K562 (cell line): Measurements from ENCODE around the gene SLC35E3. TPM values are rescaled to one million over a fixed set of nuclear protein-coding genes. Genes with fewer than 3 reads are reported as not detected.
A peak's percentile ranks its signal among the peaks of the same experiment; 100 is the strongest.

ENCODE experiments used
- AFF1 ChIP-seq, 2 experiments: fragments of 450-650 bp; IDR thresholded peaks; 2 replicates each; pipeline ENCODE4 v1.6.1; 2018; ENCODE audit warnings: mild to moderate bottlenecking in 2 of 2, low read depth in 1 of 2; ENCODE audit not compliant: partially characterized antibody in 2 of 2
- CBX2 ChIP-seq: fragments of 200-600 bp; sonication (generic); IDR thresholded peaks from one replicate; pipeline ENCODE4 v1.6.1; 2012; ENCODE audit warnings: mild to moderate bottlenecking, low read length, inconsistent platforms; ENCODE audit not compliant: insufficient read depth, poor library complexity, severe bottlenecking
- E2F4 ChIP-seq: sonication (generic); formaldehyde crosslinking; IDR thresholded peaks from 2 replicates; pipeline ENCODE4 v1.8.0; 2022; ENCODE audit warnings: mild to moderate bottlenecking, low read depth, missing genetic modification reagents
- IRF1 ChIP-seq: sonication (generic); formaldehyde crosslinking; IDR thresholded peaks from 2 replicates; pipeline ENCODE4 v1.8.0; 2022; ENCODE audit warnings: missing genetic modification reagents, mild to moderate bottlenecking, borderline replicate concordance
- IRF2 ChIP-seq: sonication (generic); formaldehyde crosslinking; IDR thresholded peaks from 2 replicates; pipeline ENCODE4 v1.8.1; 2022; ENCODE audit warnings: mild to moderate bottlenecking, missing genetic modification reagents
- NCOA6 ChIP-seq: fragments of 450-650 bp; IDR thresholded peaks from 2 replicates; pipeline ENCODE4 v1.6.1; 2017; ENCODE audit warnings: mild to moderate bottlenecking
- NELFE ChIP-seq: IDR thresholded peaks from 2 replicates; pipeline ENCODE4 v1.6.1; 2011; ENCODE audit warnings: mild to moderate bottlenecking; ENCODE audit not compliant: insufficient read depth, insufficient read length
- NEUROD1 ChIP-seq: fragments of 150-350 bp; IDR thresholded peaks from 2 replicates; pipeline ENCODE4 v1.6.1; 2014; ENCODE audit warnings: borderline replicate concordance, low read length, low read depth; ENCODE audit not compliant: partially characterized antibody
- PBX2 ChIP-seq, 2 experiments: IDR thresholded peaks in 1 of 2; conservative IDR thresholded peaks in 1 of 2; 2 replicates each; pipeline ENCODE4 v1.6.1; 2016; ENCODE audit warnings: low read depth in 2 of 2, mild to moderate bottlenecking in 1 of 2, missing compliant biosample characterization in 1 of 2, missing genetic modification characterization in 1 of 2, moderate library complexity in 1 of 2
- PTBP1 ChIP-seq: fragments of 200-400 bp; formaldehyde crosslinking; IDR thresholded peaks from 2 replicates; pipeline ENCODE4 v1.6.1; 2017; ENCODE audit warnings: low read depth, low read length
- SMARCA4 ChIP-seq: fragments of 450-650 bp; IDR thresholded peaks from 2 replicates; pipeline ENCODE4 v1.6.1; 2016
- SUPT5H ChIP-seq: fragments of 450-650 bp; IDR thresholded peaks from 2 replicates; pipeline ENCODE4 v1.6.1; 2016
- ZBTB49 ChIP-seq: sonication (generic); formaldehyde crosslinking; IDR thresholded peaks from 2 replicates; pipeline ENCODE4 v1.8.0; 2022; ENCODE audit warnings: missing genetic modification reagents, mild to moderate bottlenecking, borderline replicate concordance
- ZBTB8A ChIP-seq: fragments of 450-650 bp; IDR thresholded peaks from 2 replicates; pipeline ENCODE4 v1.6.1; 2018; ENCODE audit warnings: mild to moderate bottlenecking, moderate library complexity; ENCODE audit not compliant: partially characterized antibody
- polyA plus RNA-seq, 8 experiments: library from polyadenylated mRNA; depleted of rRNA in 4 of 8; stranded (reverse) in 5 of 8; unstranded in 3 of 8; fragments of >200 nt; fragmentation: Nextera tagmentation in 2 of 8; fragmentation: Illumina TruSeq in 1 of 8; extraction: Ambion mirVana in 2 of 8; extraction: Trizol in 1 of 8; gene quantifications; 2 replicates each; pipeline versions ENCODE4 v1.2.1 to v1.2.3, GENCODE V29; 2011 to 2014; ENCODE audit warnings: inconsistent platforms in 1 of 8, missing spikeins in 1 of 8
- total RNA-seq, 7 experiments: library from RNA; depleted of rRNA in 6 of 7; stranded (reverse); fragments of >200 nt in 6 of 7; fragmentation: Illumina TruSeq in 2 of 7; extraction: Trizol in 2 of 7; gene quantifications; 2 replicates each; pipeline versions ENCODE4 v1.2.1 to v1.2.3, GENCODE V29; 2011 to 2021; ENCODE audit warnings: low replicate concordance in 1 of 7

Gene SLC35E3
- total and polyA plus RNA-seq, 9 of the 15 experiments (the other 6 are each of a cell fraction or from before 2014, with no cell fraction given): 1.2 to 5.9 (median 3.8) TPM

GRCh38 chr12:68807576-68808387 lies 61.8 kb downstream of the SLC35E3 start, which contains the start of gene MDM2 (continued):
- TF ChIP-seq ZBTB49 (CRISPR knock-in tag): 0 out of 2 replicates have a peak, but pooled peaks have one; percentile 91
- no peak for TF ChIP-seq IRF2 (CRISPR knock-in tag)
- TF ChIP-seq AFF1 (IDR thresholded peaks at IDR 0.05; ENCODE audit: low read depth in 1 of 2, partially characterized antibody in 2 of 2): peak; percentile 28 to 70
- no peak for TF ChIP-seq PBX2 (CRISPR knock-in tag; IDR thresholded peaks at IDR 0.05; ENCODE audit: low read depth)
- TF ChIP-seq PBX2 (tag; conservative IDR thresholded peaks at IDR 0.05; ENCODE audit: low read depth): no peak
- TF ChIP-seq IRF1: no peak
- no peak for TF ChIP-seq E2F4 (CRISPR knock-in tag)
- TF ChIP-seq PTBP1: no peak
- no peak; the same call in 1 of the 2 replicates for TF ChIP-seq SMARCA4
- no peak for TF ChIP-seq NELFE
- TF ChIP-seq CBX2: no peak
- TF ChIP-seq ZBTB8A: no peak
- TF ChIP-seq SUPT5H: peak; percentile 88
- peak; percentile 25 for TF ChIP-seq NEUROD1
- TF ChIP-seq NCOA6: no peak
